IMR-90 (cell line): ENCODE measurements around the gene PNCK. TPM values are rescaled to one million over a fixed set of nuclear protein-coding genes. Genes with fewer than 3 reads are reported as not detected.

Experiments used
- ATAC-seq: fragments of 200-7000 bp; cut with Tn5 transposase; 2 replicates; pipeline ENCODE4 v1.9.1; 2020; ENCODE audit warnings: low read depth, mild to moderate bottlenecking, moderate library complexity
- BruUV-seq: library from RNA; stranded (reverse); fragments of 400-500 nt; replicated peaks from 2 replicates; lab custom pipeline; 2021; lab: Mats Ljungman, UMichigan
- CTCF ChIA-PET: fragments of 300-600 bp; formaldehyde crosslinking; extraction: SDS; loops from one replicate; lab custom pipeline; 2021; ENCODE audit warnings: antibody characterized with exemption; lab: Yijun Ruan, JAX
- POLR2A ChIA-PET: fragments of 300-600 bp; sonication (Branson Sonifier 250); formaldehyde crosslinking; loops from one replicate; lab custom pipeline; 2022; ENCODE audit warnings: antibody characterized with exemption; ENCODE audit not compliant: unreplicated experiment; lab: Charles Lee
- DNase-seq: peaks from one replicate; pipeline ENCODE4 v3.0.0; 2013
- H2AFZ ChIP-seq: replicated peaks from 2 replicates; pipeline ENCODE3; 2013; ENCODE audit warnings: low read length, mild to moderate bottlenecking; ENCODE audit not compliant: poor library complexity
- H2AK5ac ChIP-seq: 2 replicates; pipeline ENCODE4 v1.6.1; 2013; ENCODE audit warnings: low read depth, low read length, inconsistent platforms
- H2AK9ac ChIP-seq: replicated peaks from 2 replicates; pipeline ENCODE3; 2013; ENCODE audit warnings: mild to moderate bottlenecking, low read depth, low read length, moderate library complexity; ENCODE audit not compliant: poor library complexity
- H2BK120ac ChIP-seq: 2 replicates; pipeline ENCODE4 v1.6.1; 2013; ENCODE audit warnings: low read depth, low read length, inconsistent platforms
- H2BK15ac ChIP-seq: 3 replicates; pipeline ENCODE4 v1.6.1; 2013; ENCODE audit warnings: low read depth, low read length, inconsistent platforms
- H2BK20ac ChIP-seq: 2 replicates; pipeline ENCODE4 v1.6.1; 2013; ENCODE audit warnings: low read depth, mild to moderate bottlenecking, inconsistent platforms, low read length, moderate library complexity
- H2BK5ac ChIP-seq: 2 replicates; pipeline ENCODE4 v1.6.1; 2013; ENCODE audit warnings: mild to moderate bottlenecking, low read depth, low read length, inconsistent platforms; ENCODE audit not compliant: poor library complexity, severe bottlenecking
- H3K14ac ChIP-seq: replicated peaks from 2 replicates; pipeline ENCODE4 v1.6.1; 2013; ENCODE audit warnings: low read depth, low read length, inconsistent platforms
- H3K18ac ChIP-seq: 2 replicates; pipeline ENCODE4 v1.6.1; 2013; ENCODE audit warnings: low read depth, low read length, control low read depth
- H3K23ac ChIP-seq: 2 replicates; pipeline ENCODE4 v1.6.1; 2013; ENCODE audit warnings: low read depth, low read length, inconsistent platforms
- H3K27ac ChIP-seq: 2 replicates; pipeline ENCODE4 v1.5.1; 2013; ENCODE audit warnings: mild to moderate bottlenecking, control low read depth, low read length; ENCODE audit not compliant: insufficient read depth
- H3K27me3 ChIP-seq: 2 replicates; pipeline ENCODE4 v1.6.1; 2013; ENCODE audit warnings: low read length; ENCODE audit not compliant: control insufficient read depth, insufficient read depth
- H3K36me3 ChIP-seq: 2 replicates; pipeline ENCODE4 v1.6.1; 2013; ENCODE audit warnings: low read length, mixed read lengths; ENCODE audit not compliant: control insufficient read depth, insufficient read depth
- H3K4ac ChIP-seq: 2 replicates; pipeline ENCODE4 v1.6.1; 2013; ENCODE audit warnings: low read depth, low read length, inconsistent platforms
- H3K4me1 ChIP-seq: 2 replicates; pipeline ENCODE4 v1.6.1; 2013; ENCODE audit warnings: low read length, mixed read lengths; ENCODE audit not compliant: control insufficient read depth, insufficient read depth
- H3K4me2 ChIP-seq: 2 replicates; pipeline ENCODE4 v1.6.1; 2013; ENCODE audit warnings: low read depth, mild to moderate bottlenecking, control low read depth, low read length, moderate library complexity
- H3K4me3 ChIP-seq: 2 replicates; pipeline ENCODE4 v1.5.1; 2013; ENCODE audit warnings: low read depth, mild to moderate bottlenecking, control low read depth, low read length, moderate library complexity; ENCODE audit not compliant: insufficient read depth
- H3K56ac ChIP-seq: 2 replicates; pipeline ENCODE4 v1.6.1; 2013; ENCODE audit warnings: low read length, inconsistent platforms; ENCODE audit not compliant: insufficient read depth; ENCODE audit errors: extremely low read depth
- H3K79me1 ChIP-seq, 2 experiments: 2 replicates each; pipeline ENCODE4 v1.6.1; 2013; ENCODE audit warnings: low read length in 2 of 2, inconsistent platforms in 1 of 2, low read depth in 1 of 2
- H3K9ac ChIP-seq: 2 replicates; pipeline ENCODE4 v1.6.1; 2013; ENCODE audit warnings: low read depth, low read length, control low read depth
- H3K9me1 ChIP-seq: 2 replicates; pipeline ENCODE4 v1.6.1; 2013; ENCODE audit warnings: low read length, inconsistent platforms; ENCODE audit not compliant: insufficient read depth
- H3K9me3 ChIP-seq: 2 replicates; pipeline ENCODE4 v1.6.1; 2013; ENCODE audit warnings: low read length; ENCODE audit not compliant: control insufficient read depth, insufficient read depth
- H4K20me1 ChIP-seq: 2 replicates; pipeline ENCODE4 v1.6.1; 2013; ENCODE audit warnings: low read length, inconsistent platforms; ENCODE audit not compliant: insufficient read depth
- H4K5ac ChIP-seq: 2 replicates; pipeline ENCODE4 v1.6.1; 2013; ENCODE audit warnings: mild to moderate bottlenecking, low read depth, low read length, control low read depth
- H4K8ac ChIP-seq, 2 experiments: 2 replicates each; pipeline ENCODE4 v1.6.1; 2013; ENCODE audit warnings: low read depth in 2 of 2, low read length in 2 of 2, control low read depth in 1 of 2, inconsistent platforms in 1 of 2
- H4K91ac ChIP-seq: 2 replicates; pipeline ENCODE4 v1.6.1; 2013; ENCODE audit warnings: low read depth, low read length, inconsistent platforms; ENCODE audit not compliant: insufficient read depth
- BHLHE40 ChIP-seq: fragments of 150-350 bp; IDR thresholded peaks from 2 replicates; pipeline ENCODE4 v1.6.1; 2016; ENCODE audit warnings: mild to moderate bottlenecking, low read depth, low read length
- CEBPB ChIP-seq: IDR thresholded peaks from 2 replicates; pipeline ENCODE4 v1.6.1; 2012; ENCODE audit warnings: low read depth, low read length, improper control_type of control experiment
- CHD1 ChIP-seq: IDR thresholded peaks from 2 replicates; pipeline ENCODE4 v1.6.1; 2012; ENCODE audit warnings: low read depth, low read length, improper control_type of control experiment
- FOS ChIP-seq: fragments of 150-350 bp; IDR thresholded peaks from 2 replicates; pipeline ENCODE4 v1.6.1; 2016; ENCODE audit warnings: low read depth, low read length
- MAZ ChIP-seq: IDR thresholded peaks from 2 replicates; pipeline ENCODE4 v1.6.1; 2012; ENCODE audit warnings: low read depth, mild to moderate bottlenecking, low read length, improper control_type of control experiment, moderate library complexity, borderline replicate concordance
- MXI1 ChIP-seq: IDR thresholded peaks from 2 replicates; pipeline ENCODE4 v1.6.1; 2012; ENCODE audit warnings: low read depth, mild to moderate bottlenecking, low read length, moderate library complexity, borderline replicate concordance
- NFE2L2 ChIP-seq: fragments of 150-350 bp; IDR thresholded peaks from 2 replicates; pipeline ENCODE4 v1.6.1; 2016; ENCODE audit warnings: low read depth, mild to moderate bottlenecking, low read length
- POLR2A ChIP-seq: IDR thresholded peaks from 2 replicates; pipeline ENCODE4 v1.6.1; 2012; ENCODE audit warnings: mild to moderate bottlenecking, low read depth, low read length
- RAD21 ChIP-seq: IDR thresholded peaks from 2 replicates; pipeline ENCODE4 v1.6.1; 2012; ENCODE audit warnings: low read length, improper control_type of control experiment
- RCOR1 ChIP-seq: IDR thresholded peaks from 2 replicates; pipeline ENCODE4 v1.6.1; 2012; ENCODE audit warnings: mild to moderate bottlenecking, low read length, improper control_type of control experiment; ENCODE audit not compliant: insufficient replicate concordance
- RFX5 ChIP-seq: IDR thresholded peaks from 2 replicates; pipeline ENCODE4 v1.8.0; 2012; ENCODE audit warnings: low read depth, mild to moderate bottlenecking, low read length, moderate library complexity
- SMC3 ChIP-seq: fragments of 150-350 bp; IDR thresholded peaks from 2 replicates; pipeline ENCODE4 v1.6.1; 2016; ENCODE audit warnings: low read depth, mild to moderate bottlenecking, antibody characterized with exemption, low read length, moderate library complexity
- USF2 ChIP-seq: fragments of 150-350 bp; IDR thresholded peaks from 2 replicates; pipeline ENCODE4 v1.6.1; 2017; ENCODE audit warnings: mild to moderate bottlenecking, antibody characterized with exemption, low read length, low read depth
- WGBS, 2 experiments: methylation state at CpG; one replicate each; pipeline versions ENCODE4 v1.1.5 to v1.1.7; 2013; ENCODE audit warnings: missing lambda C conversion rate in 2 of 2; ENCODE audit not compliant: insufficient read length in 1 of 2; ENCODE audit errors: extremely low coverage in 2 of 2; 5-methylcytosine and 5-hydroxymethylcytosine counted together
- dilution Hi-C: fragments of 300-500 bp; cut with HindIII; formaldehyde crosslinking; loops from one replicate; pipeline ENCODE4 v1.14.3; 2018; ENCODE audit warnings: low sequenced_read_pairs; ENCODE audit not compliant: unreplicated experiment
- in situ Hi-C: fragments of 300-500 bp; cut with MboI; formaldehyde crosslinking; loops from 3 replicates; pipeline ENCODE4 v1.14.3; 2019; ENCODE audit warnings: low sequenced_read_pairs, inconsistent platforms, mixed read lengths
- intact Hi-C: fragments of 100-400 bp; cut with micrococcal nuclease; formaldehyde crosslinking; loops from 2 replicates; pipeline ENCODE4 v1.10.0; 2022
- polyA plus RNA-seq, 3 experiments: library from polyadenylated mRNA; depleted of rRNA; stranded (reverse); fragments of >200 nt; gene quantifications; 2 replicates each; pipeline ENCODE4 v1.2.3, GENCODE V29; 2012; ENCODE audit warnings: low replicate concordance in 1 of 3
- total RNA-seq: library from RNA; depleted of rRNA; stranded (reverse); fragments of >200 nt; gene quantifications from 2 replicates; pipeline ENCODE4 v1.2.3, GENCODE V29; 2012
- TF ChIP-seq, protein P1 (sequence below): fragments of 150-350 bp; IDR thresholded peaks from 2 replicates; pipeline ENCODE4 v1.6.1; 2016; ENCODE audit warnings: low read depth, mild to moderate bottlenecking, low read length, moderate library complexity, borderline replicate concordance
- TF ChIP-seq, protein P2 (sequence below): conservative IDR thresholded peaks from 2 replicates; pipeline ENCODE4 v1.5.1; 2012; ENCODE audit warnings: mild to moderate bottlenecking, low read depth, low read length, improper control_type of control experiment

Gene PNCK
- total and polyA plus RNA-seq, 2 of the 4 experiments (the other 2 are of a cell fraction) = 0.18 to 0.22 TPM

DNA sequence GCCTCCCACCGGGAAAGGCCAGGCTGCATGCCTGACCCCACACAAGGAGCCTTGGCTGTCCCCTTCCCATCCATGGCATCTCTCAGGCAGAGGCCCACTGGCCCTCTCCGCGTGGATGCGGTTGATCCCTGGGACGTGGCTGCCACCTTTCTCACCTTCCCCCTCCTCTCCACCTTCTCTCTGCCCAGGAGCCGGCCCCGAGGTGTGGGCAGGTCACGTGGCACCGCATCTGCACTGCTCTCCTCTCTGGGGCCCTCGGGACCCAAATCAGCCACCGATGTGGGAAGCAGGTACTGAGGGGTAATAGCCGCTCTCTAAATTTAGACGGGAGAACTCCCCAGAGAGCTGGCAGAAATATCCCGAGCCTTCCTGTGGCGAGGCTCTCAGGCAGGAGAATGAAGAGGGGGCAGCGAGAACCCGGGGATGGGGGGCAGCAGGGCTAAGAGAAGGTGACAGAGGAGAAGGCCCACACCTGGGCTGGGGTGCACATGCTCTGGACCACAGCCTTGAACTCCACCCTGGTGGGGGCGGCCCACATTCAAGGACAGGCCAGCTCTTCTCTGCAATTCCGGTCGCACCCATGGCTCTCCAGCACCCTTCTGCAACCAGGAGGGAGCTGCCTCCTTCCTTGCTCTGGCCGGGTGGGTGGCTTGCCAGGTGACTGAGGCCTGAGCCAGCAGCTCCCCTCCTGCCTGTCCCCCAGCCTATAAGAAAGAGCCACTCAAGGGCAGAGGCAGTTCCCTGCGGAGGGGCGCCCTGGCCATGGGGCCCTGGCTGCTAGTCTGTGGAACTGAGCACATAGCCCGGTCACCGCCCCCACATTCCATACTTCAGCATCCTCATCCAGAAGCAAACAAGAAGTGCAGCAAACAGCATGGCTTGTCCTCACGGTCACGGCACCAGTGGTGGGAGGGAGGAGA is 36.2 kb downstream of the PNCK start:
- H2AFZ ChIP-seq = no peak overlapping the region
- peaks cover 29% of the 10 kb centered on the region for H3K27me3 ChIP-seq
- DNase-seq (no peak), ATAC-seq (no peak)
- in situ Hi-C loops (no loop called here), intact Hi-C loops (no loop called here), dilution Hi-C loops (no loop called here)
- no peak overlapping the region for H2BK20ac ChIP-seq
- no peak overlapping the region for H3K27ac ChIP-seq
- H3K4me2 ChIP-seq = no peak overlapping the region
- H4K91ac ChIP-seq = no peak overlapping the region
- no peak overlapping the region for H3K4me3 ChIP-seq
- no peak overlapping the region for H3K9ac ChIP-seq
- no peaks in the 10 kb centered on the region for H3K79me1 ChIP-seq
- H4K20me1 ChIP-seq = no peaks in the 10 kb centered on the region
- no peak overlapping the region for H2BK5ac ChIP-seq
- H2AK5ac ChIP-seq = no peak overlapping the region
- POLR2A ChIA-PET = no interaction called here
- no peak overlapping the region for H3K14ac ChIP-seq
- H3K23ac ChIP-seq = no peak overlapping the region
- H3K56ac ChIP-seq = no peak overlapping the region
- no peaks in the 10 kb centered on the region for H3K36me3 ChIP-seq
- no peak overlapping the region for H4K5ac ChIP-seq
- H3K9me3 ChIP-seq = peaks cover 6% of the 10 kb centered on the region; the same call in 1 of the 2 replicates
- H2BK120ac ChIP-seq = no peak overlapping the region
- H3K18ac ChIP-seq = no peak overlapping the region
- no peaks in the 10 kb centered on the region for H3K4me1 ChIP-seq
- H3K9me1 ChIP-seq = no peaks in the 10 kb centered on the region
- no CpG with 5 or more reads among the region's 27 CpGs for WGBS, 2 experiments
- H2AK9ac ChIP-seq = no peak overlapping the region
- no peak overlapping the region for H4K8ac ChIP-seq
- CTCF ChIA-PET = no interaction called here
- BruUV-seq = no TSS peak
- H3K4ac ChIP-seq = no peak overlapping the region
- no peak overlapping the region for H2BK15ac ChIP-seq
- no peak for TF ChIP-seq USF2
- TF ChIP-seq SMC3 = no peak
- TF ChIP-seq CEBPB = no peak
- TF ChIP-seq MXI1 = no peak
- TF ChIP-seq RAD21 = no peak
- no peak for TF ChIP-seq POLR2A
- TF ChIP-seq RCOR1 = no peak
- TF ChIP-seq BHLHE40 = no peak
- TF ChIP-seq, protein P1, sequence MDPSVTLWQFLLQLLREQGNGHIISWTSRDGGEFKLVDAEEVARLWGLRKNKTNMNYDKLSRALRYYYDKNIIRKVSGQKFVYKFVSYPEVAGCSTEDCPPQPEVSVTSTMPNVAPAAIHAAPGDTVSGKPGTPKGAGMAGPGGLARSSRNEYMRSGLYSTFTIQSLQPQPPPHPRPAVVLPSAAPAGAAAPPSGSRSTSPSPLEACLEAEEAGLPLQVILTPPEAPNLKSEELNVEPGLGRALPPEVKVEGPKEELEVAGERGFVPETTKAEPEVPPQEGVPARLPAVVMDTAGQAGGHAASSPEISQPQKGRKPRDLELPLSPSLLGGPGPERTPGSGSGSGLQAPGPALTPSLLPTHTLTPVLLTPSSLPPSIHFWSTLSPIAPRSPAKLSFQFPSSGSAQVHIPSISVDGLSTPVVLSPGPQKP = no peak
- TF ChIP-seq, protein P2, sequence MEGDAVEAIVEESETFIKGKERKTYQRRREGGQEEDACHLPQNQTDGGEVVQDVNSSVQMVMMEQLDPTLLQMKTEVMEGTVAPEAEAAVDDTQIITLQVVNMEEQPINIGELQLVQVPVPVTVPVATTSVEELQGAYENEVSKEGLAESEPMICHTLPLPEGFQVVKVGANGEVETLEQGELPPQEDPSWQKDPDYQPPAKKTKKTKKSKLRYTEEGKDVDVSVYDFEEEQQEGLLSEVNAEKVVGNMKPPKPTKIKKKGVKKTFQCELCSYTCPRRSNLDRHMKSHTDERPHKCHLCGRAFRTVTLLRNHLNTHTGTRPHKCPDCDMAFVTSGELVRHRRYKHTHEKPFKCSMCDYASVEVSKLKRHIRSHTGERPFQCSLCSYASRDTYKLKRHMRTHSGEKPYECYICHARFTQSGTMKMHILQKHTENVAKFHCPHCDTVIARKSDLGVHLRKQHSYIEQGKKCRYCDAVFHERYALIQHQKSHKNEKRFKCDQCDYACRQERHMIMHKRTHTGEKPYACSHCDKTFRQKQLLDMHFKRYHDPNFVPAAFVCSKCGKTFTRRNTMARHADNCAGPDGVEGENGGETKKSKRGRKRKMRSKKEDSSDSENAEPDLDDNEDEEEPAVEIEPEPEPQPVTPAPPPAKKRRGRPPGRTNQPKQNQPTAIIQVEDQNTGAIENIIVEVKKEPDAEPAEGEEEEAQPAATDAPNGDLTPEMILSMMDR = no peak
- TF ChIP-seq CHD1 = no peak
- TF ChIP-seq FOS = no peak
- TF ChIP-seq MAZ = no peak
- no peak for TF ChIP-seq NFE2L2
- no peak for TF ChIP-seq RFX5
